HPDE6-E6E7 (cell line): ENCODE results near the gene SLC35F3.
"Not testable (repeated sequence)": the region's sequence is repeated elsewhere in the genome, so short reads cannot be mapped to it uniquely, and the experiment has no call there.

Source experiments
- DNase-seq: peaks from one replicate; pipeline ENCODE4 v3.0.0; 2011; ENCODE audit warnings: missing footprints; ENCODE audit errors: extremely low spot score

SLC35F3 gene

DNA sequence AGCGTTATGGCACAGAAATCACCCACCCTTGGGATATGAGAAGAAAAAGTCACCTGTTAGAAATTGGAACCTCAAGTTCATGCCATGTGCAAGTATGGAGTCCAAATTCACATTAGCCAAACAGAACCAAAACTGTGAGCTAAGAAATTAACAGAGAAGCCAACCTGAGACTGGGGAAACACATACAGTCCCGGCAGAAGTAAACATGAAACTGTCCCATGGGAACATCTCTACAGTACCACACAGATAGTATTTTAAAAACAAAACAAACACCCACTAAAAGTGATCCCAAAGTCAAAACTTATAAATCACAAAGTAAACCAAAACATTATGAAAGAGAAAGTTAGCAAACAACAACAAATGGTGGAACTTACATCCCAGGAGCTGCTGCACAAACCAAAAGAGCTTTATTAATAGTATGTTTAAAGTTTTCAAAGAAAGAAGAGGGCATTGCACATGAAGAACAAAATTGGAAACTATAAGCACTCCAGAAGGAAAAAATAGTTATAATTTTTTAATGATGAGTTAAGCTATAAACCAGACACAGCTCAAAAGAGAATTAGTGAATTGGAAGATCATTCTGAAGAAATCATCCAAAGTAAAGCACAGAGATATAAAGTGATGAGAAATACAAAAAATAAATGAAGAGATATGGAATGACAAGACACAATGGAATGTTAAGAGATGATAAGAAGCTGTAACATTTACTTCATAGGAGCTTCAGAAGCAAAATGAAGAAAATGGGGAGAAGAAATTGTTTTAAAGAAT lies 385.2 kb downstream of the SLC35F3 start:
- DNase-seq: no peak

DNA sequence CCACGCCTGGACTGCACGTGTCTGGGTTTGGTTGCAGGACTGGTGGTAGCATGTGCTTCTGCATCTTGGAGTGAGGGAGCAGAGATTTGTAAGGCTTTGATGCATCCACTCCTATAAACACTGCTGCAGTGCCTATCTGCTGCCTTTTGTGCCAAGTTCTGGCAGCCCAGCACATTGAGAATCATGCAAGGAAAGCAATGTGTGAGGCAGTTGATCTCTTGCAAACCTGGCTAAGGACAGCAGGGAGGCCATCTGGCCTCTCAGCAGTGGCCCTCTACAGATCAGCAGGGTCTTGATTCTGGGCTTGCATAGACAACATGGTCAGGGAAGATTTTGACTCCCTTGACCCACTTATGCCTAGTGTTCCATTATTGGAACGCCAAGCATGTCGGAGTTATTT lies 387.5 kb downstream of the SLC35F3 start:
- no peak for DNase-seq

DNA sequence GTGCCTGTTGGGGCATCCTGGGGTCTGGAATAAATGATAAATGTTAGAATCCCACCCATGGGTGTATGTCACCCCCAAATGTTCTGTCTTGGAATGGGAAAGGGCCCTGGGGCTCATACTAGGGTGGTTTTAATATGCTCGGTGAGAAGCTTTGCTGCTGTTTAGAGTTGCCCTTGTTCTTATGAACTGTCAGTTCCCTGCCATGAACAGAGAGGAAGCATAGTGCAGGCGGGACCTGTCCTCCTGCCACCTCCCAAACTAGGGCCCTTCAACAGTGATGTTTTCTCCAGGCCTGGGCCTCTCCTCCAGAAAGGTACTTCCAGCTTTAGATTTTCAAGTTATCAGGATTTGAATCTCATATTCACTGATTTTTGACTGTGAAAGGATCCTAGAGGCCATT lies 388.1 kb downstream of the SLC35F3 start:
- no peak for DNase-seq

DNA sequence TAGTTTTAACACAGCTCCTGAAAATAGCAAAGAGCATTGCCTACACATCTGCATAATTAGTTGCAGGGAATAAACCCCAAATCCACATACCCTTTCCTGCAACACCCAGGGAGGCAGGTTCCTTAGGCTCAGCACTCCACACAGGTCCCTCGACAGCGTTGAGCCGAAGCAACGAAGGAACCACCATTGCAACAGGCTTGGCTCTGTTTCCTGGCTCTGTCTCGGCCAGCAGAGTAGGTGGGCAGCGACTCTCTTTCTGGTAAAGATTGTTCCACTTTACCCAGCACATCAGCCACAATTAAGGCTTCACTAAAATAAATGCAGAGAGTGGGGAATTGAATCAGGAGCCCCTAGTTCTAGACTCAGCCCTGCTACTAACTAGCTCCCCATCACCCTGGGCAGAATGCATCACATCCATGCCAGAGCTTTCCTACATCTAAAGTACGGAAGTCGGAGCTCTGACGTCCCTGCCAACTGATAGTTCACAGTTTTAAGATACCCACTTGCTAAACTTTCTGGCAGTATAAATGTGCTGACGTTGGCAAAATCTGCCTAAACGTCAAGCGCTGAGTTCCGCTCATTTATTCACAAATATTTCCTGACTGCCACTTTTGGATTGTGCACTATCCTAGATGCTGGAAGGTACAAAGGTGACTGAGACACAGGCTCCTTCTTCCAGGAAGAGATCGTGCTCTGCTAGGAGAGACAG lies 389.8 kb downstream of the SLC35F3 start:
- DNase-seq: no peak

DNA sequence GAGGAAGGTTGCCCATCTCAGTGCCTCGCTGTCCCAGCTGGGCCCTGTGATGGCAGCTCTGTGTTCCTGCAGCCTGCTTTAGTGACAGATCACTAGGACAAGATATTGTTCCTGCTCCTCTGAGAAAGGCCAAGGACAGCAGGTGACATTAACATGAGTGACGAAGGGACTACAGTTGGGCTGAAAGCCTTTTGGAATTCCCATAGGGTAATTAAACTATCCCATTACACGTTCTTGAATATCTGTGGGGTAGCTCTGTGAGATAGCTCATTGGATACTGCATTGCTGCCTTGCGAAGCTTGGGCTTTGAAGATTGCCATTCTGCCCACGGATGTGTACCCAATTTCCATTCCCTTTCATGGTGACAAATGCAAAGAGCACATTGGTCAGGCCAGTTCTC lies 390.6 kb downstream of the SLC35F3 start:
- DNase-seq: no peak

DNA sequence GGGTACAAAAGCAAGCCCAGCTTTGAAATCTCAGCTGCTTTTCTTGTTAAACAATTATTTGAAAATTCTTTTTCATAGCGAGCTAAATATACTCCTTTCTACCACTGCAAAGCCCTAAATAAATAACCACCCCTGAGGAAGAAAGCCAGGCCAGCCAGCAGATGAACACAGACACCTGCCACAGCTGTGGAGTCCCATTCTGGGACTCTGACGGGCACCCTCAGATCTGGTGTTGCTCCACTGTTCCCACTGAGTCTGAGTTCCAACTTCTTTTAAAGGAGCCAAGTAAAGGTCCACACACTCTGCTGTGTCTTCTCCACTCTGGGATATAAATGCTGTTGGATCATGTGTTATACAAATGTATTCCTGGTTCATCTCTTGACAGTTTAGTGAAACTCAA lies 391.1 kb downstream of the SLC35F3 start:
- DNase-seq: no peak

DNA sequence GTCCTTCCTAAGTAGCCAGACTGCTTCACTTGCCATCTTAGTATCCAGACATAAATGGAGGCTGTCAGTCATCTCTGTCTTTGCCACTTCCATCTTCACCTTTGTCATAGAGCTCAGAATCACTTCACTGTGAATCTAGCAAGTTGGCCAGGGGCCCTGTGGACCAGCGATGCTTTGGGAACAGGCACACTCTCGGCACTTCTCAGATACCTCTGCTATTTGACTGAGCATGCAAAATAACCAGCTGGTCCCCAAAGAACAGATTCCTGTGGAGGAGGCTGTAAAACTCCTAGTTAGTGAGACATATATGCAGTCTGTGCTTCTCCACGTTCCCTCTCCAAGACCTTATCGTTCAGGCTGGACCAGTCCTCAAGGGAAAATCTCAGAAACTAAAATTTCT lies 392.0 kb downstream of the SLC35F3 start:
- no peak for DNase-seq

DNA sequence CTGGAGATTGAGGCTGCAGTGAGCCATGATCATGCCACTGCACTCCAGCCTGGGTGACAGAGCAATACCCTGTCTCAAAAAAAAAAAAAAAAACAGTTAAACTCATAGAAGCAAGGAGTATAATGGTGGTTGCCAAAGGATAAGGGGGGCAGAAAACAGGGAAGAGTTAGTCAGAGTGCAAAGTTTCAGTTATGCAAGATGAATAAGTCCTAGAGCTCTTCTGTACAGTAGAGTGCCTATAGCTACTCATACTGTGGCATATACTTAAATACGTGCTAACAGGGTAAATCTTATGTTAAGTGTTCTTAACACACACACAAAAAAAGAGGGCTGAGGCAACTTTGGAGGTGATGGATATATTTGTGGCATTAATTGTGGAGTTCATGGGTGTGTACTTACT lies 393.2 kb downstream of the SLC35F3 start:
- DNase-seq: no peak

DNA sequence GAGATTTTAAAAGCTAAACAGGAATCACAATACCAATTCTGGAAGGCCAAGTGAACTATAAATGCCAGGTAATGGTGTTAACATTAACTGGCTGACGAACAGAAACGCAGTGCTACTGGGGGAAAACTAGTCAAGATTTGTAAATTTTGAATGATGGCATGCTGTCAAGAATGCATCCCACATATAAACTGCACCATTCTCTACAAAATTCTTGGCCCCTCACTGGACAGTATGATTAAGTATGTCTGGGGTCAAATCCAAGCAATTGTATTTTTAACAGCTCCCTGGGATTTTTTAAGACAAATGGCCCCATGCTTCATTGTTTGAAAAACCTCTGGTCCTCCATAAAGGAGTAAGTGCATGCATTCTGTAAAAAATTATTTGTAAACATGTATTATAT lies 395.6 kb downstream of the SLC35F3 start:
- DNase-seq: no peak

DNA sequence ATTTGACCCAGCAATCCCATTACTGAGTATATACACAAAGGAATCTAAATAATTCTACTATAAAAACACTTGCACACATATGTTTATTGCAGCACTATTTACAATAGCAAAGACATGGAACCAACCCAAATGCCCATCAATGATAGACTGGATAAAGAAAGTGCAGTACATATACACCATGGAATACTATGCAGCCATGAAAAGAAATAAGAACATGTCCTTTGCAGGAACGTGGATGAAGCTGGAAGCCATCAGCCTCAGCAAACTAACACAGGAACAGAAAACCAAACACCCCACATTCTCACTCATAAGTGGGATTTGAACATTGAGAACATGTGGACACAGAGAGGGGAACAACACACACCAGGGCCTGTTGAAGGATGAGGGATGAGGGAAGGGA lies 397.2 kb downstream of the SLC35F3 start:
- not testable (repeated sequence) for DNase-seq

DNA sequence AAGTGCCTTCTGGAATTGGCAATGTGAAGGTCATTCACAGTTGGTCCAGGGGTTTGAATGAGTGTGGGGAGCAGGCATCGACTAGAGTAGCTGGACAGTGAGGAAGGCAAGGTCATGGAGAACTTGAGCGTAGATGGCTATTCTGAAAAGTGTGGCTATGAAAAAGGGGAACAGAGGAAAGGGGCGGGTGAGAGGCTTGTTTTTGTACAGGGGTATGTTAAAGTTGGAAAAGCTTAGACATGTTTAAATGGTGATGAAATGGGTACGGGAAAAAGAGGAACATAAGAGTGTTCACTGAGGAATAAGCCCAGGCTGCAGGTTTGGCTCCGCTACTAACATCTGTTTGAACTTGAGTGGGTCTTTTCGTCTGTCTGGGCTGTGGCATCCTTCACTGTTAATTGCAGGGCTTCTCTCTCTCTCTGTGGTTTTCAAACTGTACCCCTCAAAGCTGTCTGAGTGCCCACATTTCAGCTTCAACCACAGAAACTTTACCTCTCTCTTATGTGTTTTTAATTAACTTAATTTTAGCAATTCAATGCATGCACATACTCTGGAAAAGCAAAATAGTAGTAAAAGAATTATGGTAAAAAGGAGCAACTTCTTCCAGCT lies 398.0 kb downstream of the SLC35F3 start:
- no peak for DNase-seq

DNA sequence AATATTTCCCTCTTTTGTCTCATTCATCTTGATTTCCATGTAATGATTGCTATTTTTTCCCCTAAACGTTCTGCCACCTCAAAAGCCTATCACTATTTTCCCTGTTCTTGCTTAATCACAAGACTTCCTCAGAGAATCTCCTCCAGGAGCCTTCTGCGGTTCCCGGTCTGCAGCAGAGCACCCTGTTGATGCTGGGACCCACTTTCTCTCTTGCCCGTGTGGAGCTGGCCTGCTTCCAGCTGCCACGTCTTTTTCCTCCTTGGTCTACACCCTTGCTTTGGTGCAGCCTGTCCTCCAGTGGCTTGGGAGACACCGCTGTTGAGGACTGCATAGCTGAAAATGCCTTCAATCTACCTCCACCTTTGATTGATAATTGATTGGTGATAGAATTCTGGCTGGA lies 398.8 kb downstream of the SLC35F3 start:
- DNase-seq: no peak

DNA sequence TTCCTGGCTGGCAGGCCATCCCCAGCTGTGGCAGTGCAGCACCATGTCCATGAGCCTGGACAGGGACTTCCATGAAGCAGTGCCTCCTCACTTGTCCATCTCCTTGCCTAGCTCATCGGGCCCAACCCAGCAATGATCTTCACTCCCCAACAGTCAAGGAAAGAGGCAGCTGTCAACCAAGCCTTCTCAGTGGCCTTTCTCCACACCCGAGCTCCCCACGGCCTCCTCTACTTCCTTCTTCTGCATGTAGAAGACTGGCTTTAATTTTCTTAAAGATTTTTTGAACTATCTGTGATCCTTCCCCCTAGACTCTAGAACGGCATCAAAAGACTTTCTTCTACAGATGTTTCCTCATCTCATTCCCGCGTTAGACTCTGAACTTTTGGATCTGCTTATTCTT lies 403.2 kb downstream of the SLC35F3 start:
- DNase-seq: no peak

DNA sequence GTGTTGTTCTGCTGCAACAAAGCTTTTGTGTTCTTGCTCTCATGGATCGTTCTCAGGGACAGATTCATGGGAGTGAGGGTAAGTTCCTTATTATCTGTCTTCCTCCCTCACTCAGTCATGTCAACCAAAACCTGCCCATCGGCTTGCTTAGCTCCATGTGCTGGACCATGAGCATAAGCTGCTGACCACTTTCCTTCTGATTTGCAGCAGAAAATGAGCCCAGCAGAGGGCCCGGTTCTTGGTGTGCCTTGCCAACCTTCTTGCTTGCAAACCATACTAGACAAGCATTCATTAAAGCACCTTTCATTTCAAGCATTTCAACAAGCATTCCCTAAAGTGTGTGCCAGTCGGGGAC lies 404.7 kb downstream of the SLC35F3 start:
- no peak for DNase-seq

DNA sequence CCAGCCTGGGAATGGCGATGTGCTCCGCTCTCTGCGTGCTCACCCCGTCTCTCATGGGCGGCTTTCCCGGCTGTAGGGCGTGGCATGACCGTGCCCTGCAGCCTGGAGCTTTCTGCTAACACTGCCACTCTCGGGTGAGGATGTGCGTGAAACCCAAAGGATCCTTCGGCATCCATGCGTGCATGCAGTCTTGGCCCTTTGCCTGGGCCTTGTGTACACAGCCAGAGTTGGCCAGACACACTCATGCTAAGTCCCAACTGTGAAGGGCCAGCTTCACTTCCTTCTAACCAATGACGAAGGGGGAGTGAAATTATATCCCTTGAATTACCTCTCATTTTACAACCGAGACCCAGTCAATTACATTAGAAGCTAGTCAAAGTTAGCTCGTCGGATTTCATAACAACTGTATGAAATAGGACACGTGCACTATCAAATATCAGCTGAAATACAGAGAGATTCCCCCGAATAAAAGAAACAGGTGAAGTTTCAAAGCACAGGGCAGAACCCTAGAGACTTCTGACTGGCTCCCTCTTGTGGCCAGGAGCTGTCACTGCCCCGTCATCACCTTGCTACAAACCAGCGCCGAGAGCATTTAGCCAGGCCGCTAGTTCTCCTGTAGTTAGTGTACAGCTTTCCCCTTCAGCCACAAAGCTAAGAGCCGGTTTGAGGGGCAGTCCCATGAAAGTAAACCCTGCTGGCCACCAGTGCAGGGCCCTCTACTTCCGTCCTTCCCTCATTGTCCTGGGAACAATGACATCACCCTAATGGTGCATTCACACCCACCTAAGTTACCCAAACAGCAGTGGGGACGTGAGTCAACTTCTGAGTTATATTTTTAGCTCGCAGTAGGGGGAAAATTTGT lies 405.4 kb downstream of the SLC35F3 start:
- peak; percentile 59 for DNase-seq

DNA sequence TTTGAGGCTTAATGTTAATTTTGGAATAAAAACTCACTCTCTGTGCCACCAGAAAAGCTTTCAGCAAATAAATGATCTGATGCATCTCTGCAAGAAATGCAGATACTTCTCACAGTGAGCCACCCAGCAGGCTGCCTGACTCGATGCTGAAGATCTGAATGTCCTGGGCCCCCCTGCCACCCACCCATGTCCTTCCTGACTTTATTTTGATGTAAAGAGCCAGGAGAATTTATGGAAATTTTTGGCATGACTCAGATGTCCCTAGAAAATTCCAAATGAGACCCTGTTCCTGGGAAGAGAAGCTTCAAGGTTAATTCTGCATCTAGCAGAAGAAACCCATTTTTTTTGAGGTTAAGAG lies 406.0 kb downstream of the SLC35F3 start:
- DNase-seq: no peak

DNA sequence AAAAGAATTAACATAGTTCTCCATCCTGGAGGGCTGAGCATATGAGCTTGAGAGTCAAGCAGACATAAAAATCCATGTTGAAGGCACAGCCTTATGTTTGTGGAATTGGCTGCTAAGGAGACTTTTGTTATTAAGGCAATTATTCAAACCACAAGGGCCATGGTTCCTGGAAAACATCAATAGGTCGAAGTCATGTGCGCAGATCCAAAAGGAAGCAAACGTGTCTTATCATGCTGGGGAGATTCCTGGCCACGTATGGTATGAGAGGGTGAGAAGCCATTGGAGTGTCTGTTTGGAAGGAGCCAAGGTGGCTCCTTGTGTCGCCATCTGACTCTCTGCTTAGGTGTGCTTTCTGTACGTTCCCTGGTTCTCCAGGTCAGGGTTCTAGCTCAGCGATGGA lies 406.9 kb downstream of the SLC35F3 start:
- DNase-seq: no peak

DNA sequence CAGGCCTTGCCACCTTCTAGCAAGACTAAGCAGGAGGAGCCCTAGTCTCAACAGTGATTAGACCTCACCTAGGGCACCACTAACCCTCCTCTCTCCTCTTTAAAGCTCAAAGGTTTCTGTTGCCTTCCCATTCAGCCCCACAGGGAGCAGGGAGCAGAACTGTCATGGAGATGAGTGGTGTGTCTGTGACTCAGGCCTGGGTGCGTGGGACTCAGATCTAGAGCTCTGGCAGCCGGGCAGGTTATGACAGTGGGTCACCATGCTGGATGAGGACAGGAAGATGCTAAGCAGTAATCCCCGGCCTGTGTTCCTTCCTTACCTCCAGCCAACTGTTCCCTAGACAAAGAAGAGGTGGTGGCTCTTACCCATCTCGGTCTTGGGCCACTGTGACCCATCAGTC lies 408.7 kb downstream of the SLC35F3 start:
- no peak for DNase-seq

DNA sequence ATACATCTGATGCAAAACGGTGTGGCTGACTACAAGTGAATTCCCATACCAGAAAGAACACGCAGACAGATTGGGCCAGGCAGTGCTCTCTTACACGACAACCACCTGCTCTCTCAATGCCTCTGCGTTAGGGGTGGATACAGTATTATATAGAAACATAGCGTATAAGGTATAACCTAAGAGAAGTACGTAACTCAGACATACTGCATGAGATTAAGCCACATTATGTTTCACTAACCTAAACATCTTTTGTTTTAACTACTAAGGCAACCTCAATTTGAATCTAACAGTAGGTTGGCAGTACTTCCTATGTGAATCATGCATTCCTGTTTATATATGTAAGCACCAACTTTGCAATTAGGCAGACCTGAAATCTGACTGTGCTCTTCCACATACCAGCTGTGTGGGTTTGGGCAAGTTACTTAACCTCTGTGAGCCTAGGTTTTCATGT lies 410.6 kb downstream of the SLC35F3 start:
- DNase-seq: peak; percentile 76

DNA sequence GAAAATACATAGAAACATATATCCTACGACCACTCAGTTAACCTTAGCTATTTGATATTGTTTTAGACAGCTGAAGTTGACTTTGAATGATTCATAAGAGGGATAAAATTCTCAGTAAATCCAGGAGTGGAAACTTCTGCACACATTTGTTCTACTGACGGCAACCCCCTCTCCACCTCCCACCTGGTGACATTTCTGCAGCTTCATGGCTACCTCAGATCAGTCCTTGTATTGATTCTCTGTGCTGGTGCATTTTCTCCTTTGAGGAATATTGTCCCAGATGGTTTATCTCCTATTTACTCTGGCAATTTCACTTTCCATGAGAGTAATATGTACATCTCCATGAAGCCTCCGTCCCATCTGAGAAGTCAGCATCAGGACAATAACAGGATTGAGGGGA lies 411.1 kb downstream of the SLC35F3 start:
- DNase-seq: no peak

DNA sequence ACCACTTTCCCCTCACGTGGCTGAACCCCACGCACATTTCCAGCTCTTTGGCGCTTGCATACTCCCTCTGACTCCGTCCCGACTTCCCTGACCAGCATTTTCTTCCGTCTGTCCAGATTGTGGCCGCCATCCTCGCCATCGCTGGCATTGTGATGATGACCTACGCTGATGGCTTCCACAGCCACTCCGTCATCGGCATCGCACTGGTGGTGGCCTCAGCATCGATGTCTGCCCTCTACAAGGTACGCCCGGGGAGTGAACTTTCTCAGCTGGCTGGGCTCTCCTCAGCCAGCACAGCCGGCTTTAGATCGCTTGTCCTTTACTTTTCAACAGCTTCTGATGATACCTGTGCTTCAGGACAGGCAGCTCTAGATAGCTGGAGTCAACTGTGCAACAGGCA lies 412.0 kb downstream of the SLC35F3 start:
- DNase-seq: no peak

DNA sequence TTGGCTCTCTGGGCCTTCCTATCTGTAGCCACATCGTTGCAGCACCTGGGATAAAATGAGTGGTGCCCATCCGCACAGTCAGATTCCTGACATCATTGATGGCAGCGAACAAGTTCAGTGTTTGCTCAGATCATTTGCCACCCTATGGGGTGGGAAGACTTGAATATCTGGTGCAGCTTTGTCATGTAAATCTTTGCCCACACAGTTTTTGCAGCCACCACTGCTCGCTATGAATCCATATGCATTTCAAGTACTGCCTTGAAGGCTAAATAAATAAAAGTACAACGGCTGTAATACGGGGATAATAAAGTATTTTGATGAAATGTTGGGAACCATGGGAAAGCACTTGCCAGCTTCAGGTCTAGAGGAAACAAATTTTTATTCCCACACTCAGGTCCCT lies 412.5 kb downstream of the SLC35F3 start:
- DNase-seq: no peak
